Measurements from ENCODE around the gene SAMHD1.
"Not testable (repeated sequence)": the region's sequence is repeated elsewhere in the genome, so short reads cannot be mapped to it uniquely, and the experiment has no call there.

Gene SAMHD1

DNA sequence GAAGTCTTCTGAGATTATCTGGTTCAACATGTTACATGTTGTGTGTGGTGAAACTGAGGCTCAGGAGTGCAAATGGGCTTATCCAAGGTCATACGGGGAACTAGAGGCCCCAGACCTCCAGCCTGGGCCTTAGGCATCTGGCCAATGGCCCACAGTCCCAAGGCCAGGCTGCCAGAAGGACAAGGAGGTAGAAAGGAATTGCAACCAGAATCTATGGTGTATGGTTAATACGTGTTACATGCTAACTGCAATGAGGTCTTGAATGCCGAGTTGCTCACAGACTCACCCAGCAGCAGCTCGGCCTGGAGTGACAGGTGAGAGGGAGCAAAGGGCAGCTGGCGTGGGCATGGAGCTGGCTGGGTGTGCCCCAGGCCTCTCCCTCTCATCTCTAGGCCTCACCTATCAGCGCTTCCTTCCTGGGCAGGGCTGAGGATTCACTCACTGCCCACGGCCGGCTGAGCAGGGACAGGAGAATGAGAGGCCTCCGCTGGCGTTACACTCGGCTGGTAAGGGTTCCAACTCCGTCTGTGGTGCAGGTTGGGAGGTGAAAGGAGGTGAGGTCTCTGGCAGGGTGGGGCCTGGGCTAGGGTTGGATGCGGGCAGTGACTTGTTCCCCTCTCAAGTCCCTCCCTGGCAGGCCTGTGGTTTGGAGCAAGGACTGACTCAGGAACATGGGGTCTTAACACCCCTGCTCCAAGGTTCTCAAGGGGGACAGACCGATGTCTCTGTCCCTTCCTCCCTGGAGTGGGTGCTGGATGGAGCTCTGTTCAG is 75.6 kb downstream of the SAMHD1 start, which contains the start of gene TLDC2:
Gene TLDC2, plus strand, starts transcription at position 437 of the 771 bp plus-strand sequence. Its CDS starts 37 bp downstream, at position 474.
- in situ Hi-C loops (cut with HindIII; ENCODE audit: low sequenced_read_pairs), result no loop called here

DNA sequence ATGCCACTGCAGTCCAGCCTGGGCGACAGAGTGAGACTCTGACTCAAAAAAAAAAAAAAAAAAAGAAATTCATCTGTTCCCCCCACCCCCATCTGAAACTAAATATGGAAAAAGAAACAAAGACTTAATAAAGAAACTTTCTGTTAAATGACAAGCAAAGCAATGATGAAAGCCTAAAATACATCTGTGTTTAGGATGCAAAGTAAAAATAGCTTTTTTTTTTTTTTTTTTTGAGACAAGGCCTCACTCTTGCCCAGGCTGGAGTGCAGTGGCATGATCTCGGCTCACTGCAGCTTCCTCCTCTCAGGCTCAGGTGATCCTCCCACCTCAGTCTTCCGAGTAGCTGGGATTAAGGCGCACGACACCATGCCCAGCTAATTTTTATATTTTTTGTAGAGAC is 76.4 kb downstream of the SAMHD1 start:
- in situ Hi-C loops (cut with HindIII; ENCODE audit: low sequenced_read_pairs), result not testable (repeated sequence)

- in situ Hi-C loops (cut with HindIII; ENCODE audit: low sequenced_read_pairs), result no loop called here
These were observed 77.9 kb downstream of the SAMHD1 start for GRCh38 chr20:36873498-36874189.

GRCh38 chr20:36872852-36873251 is 78.7 kb downstream of the SAMHD1 start:
- in situ Hi-C loops (cut with HindIII; ENCODE audit: low sequenced_read_pairs), result no loop called here

DNA sequence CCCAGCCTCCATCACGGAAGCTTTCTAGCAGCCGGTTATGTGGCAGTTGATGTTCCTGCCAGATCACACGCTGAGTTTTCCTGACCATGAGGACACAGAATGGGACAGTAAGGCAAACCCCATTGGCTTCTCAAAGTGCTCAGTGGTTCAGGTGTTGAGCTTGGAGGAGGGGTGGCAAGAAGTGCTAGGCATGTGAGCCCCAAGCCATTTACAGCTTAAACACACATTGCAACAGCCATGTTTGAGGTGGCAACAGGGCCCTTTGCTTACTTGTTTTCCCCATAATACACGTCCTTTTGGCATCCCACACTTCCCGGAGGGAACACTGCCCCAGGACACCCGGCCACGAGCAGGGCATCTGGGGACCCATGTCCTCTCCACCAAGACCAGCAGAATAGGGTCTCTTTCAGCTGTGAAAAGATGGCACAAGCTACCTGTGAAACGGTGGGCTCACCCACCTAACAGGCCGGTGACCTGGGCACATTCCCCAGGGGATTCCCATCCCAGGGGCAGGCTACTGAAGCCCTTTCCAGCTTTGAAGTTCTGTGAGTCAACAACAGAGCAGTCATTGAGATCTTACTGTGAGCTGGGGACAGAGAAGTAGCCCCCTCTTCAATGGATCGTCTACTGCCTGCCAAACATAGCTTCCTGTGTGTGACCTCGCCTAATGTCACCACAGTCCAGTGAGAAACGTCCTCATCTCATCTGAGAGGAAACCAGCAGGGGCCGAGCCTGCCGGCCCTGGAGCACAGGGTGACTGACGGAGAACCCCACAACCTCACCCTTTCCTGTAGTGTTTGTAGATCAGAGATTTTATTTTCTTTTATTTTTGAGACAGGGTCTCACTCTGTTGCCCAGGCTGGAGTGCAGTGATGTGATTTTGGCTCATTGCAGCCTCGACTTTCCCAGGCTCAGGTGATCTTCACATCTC is 79.6 kb downstream of the SAMHD1 start:
- in situ Hi-C loops (cut with HindIII; ENCODE audit: low sequenced_read_pairs), result no loop called here

DNA sequence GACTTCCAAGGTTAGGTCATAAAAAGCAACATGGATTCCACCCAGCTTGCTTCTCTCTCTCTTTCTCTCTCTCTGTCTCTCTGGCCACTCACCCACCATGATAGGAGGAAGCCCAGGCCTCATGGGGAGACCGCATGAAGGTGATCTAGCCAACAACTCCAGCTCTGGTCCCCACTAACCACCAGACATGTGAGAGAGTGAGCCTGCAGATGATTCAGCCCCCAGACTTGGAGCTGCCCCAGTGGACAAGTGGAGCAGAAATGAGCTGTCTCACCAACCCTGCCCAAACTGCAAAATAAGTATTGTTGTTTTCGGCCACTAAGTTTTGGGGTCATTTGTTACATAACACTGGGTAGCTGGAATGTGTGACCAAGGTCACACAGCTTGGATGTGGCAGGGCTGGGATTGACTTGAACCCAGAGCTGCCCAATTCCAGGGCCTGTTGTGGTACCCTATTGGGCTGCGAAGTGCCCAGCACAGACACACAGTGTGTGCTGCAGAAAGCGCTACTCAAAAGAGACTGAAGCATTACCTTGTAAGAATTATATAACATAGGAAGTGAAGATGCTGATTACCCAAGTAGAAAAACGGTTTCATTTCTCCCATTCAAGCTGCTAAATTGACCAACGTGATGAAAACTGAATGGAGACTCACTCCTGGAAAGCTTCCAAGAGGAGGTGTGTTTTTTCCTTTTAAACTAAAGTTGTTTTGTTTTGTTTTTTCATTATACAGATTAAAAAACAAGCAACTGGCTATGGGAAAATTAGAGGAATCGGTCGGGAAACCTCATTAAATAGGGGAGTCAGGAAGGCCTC is 84.6 kb downstream of the SAMHD1 start:
- in situ Hi-C loops (cut with HindIII; ENCODE audit: low sequenced_read_pairs), result no loop called here

DNA sequence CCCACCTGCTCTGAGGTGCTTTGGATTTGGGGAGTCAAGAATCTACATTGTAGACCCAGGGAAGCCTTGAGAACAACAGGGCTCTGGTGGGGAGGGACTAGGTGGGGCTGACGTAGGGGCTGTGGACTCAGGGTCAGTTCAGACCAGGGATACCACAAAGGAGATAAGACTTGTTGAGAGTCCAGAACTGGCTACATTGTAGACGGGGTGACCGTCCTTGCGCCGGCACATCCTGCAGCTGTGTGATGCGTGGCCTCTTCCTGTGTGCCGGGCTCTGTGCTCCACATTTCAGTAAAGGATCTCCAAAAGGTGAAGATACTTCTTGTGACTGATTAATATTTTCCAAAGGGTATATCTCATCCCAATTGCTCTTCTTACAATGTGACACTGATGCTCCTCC is 85.3 kb downstream of the SAMHD1 start:
- in situ Hi-C loops (cut with HindIII; ENCODE audit: low sequenced_read_pairs), result no loop called here

DNA sequence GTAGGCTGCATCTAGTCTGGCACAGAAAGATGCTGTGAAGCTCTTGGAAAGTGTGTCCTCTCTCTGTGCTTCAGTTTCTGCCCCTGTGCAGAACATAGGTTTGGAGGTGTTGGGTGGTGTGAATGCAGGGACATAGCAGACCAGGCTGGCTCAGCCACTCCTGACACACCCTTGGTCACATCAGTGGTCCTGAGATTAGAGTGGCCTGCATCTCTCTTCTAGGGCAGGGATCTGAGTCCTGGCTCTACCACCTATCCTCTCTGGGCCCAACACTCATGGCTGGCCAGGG is 85.7 kb downstream of the SAMHD1 start:
- in situ Hi-C loops (cut with HindIII; ENCODE audit: low sequenced_read_pairs), result no loop called here

DNA sequence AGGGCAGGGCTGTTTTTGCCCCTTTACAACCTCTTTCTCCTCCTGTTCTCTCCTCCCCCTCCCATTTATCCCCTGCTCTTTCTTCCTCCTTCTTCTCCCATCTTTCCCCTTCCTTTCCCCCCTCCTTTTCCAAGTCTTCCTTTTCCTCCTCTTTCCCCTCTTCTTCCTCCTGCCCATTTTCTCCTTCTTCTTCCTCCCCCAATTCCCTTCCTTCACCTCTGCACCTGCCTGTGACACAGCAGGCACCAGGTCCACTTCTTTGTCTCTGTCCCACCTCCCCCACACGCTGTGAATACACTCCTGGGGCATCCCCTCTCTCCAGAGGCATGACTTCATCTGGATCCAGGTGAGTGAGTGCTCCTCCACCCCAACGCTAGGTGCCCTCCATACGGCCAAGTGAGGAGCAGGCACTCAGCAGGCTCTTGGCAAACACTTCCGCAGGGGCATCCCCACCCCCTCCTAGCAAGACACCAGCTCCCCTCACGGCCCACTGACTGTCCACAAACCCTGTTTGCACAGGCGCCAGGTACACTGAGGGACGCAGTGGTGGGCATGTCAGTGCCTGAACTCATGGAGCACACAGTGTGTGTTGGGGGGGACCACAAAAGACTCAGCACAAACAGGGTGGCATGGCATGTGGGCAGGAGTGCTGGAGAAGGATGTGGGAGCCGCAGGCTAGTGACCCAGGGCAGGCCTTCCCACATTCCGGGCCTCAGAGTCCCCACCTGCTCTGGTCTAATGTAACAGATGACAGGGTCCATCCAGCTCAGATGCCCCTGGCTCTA is 86.2 kb downstream of the SAMHD1 start:
- in situ Hi-C loops (cut with HindIII; ENCODE audit: low sequenced_read_pairs), result no loop called here

GRCh38 chr20:36862857-36863668 is 88.4 kb downstream of the SAMHD1 start:
- in situ Hi-C loops (cut with HindIII; ENCODE audit: low sequenced_read_pairs), result no loop called here

DNA sequence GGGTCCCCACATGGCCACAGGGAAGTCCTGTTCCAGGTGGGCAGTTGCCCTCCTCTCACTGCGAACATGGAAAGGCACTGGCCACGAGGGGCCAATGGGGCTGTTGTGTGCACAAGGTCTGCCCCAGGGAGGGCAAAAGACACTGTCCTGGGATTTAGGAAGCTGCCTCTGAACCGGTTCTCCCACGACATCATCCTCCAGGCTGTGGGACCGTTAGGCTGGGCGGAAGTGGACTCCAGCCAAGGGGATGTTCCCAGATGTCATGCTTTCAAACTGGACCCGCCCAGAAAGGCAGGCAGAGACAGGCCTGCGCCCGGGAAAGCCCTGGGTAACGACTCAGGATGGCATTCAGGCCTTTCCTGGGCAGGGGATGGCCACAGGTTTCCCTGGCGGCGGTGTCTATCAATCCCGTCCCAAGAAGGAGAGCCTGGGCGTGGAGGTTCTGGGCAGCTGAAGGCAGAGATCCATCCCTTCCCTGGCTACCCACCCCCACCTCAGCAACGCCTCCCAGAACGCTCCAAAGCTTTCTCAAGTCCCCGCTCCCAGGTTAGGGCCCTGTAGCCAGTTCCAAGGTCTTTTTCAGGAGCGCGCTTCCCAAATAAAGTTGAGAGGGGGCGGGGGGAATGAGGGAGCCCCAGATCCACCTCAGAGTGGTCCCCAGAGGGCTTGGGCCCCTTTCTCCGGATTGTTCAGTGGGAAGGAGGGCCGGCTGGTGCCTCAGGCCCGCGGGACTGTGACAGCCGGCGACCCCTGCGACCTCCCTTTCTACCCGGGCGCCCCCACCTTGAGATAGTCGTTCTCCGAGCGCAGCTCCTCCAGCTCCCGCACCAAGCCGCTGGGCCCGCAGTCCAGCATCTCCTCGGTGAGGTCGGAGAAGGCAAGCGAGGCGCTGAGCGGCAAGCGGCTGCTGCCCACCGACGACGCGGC is 89.4 kb downstream of the SAMHD1 start:
- in situ Hi-C loops (cut with HindIII; ENCODE audit: low sequenced_read_pairs), result no loop called here

DNA sequence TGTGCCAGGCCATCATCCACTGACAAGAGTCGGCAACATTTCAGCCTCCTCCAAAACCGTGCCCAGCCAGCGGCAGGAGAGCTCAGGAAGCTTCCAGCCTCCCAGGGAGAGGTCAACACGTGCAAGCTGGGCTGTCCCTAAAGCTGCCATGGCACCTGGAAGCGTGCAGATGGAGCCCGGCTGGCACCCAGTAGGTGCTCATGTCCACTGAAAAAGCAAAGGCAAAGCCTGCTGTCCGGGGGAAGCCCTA is 90.0 kb downstream of the SAMHD1 start:
- in situ Hi-C loops (cut with HindIII; ENCODE audit: low sequenced_read_pairs), result no loop called here

DNA sequence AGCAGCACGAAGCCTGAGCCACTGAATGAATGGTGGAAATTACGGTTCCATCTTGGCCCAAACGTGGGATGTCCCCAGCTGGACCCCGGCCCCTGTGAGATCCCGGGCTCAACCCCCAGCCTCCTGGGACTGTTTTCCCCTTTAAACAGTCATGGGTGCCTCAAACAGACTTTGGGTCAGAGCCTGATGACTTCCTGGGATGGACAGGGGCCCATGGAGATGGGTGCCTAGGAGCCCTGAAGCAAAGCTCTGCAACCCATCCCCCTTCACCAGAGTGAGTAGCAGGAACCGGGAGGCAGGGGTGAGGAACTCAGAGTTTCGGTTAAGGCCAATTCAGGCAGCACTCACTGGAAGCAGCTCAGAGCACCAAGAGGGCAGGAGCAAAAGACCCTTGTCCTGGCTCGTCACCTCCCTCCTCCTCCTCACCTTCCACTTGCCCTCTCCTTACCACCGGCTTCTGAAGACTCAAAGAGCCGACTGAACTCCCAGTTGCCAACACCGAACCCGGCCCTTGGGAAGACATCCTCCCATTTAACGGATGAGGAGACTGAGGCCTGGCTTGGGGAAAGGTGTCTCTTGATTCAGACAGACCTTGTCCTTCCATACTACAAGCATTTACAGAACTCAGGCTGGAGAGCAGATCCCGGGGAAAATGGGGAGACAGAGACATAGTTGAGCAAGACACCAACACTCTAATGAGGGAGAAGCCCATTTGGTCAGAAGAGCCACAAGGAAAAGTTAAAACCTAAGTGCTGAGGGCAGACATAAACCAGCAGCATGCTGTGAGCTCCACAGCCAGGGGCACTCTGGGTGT is 90.5 kb downstream of the SAMHD1 start:
- in situ Hi-C loops (cut with HindIII; ENCODE audit: low sequenced_read_pairs), result no loop called here

- in situ Hi-C loops (cut with HindIII; ENCODE audit: low sequenced_read_pairs), result no loop called here
These were observed 91.2 kb downstream of the SAMHD1 start for GRCh38 chr20:36860339-36860738.

DNA sequence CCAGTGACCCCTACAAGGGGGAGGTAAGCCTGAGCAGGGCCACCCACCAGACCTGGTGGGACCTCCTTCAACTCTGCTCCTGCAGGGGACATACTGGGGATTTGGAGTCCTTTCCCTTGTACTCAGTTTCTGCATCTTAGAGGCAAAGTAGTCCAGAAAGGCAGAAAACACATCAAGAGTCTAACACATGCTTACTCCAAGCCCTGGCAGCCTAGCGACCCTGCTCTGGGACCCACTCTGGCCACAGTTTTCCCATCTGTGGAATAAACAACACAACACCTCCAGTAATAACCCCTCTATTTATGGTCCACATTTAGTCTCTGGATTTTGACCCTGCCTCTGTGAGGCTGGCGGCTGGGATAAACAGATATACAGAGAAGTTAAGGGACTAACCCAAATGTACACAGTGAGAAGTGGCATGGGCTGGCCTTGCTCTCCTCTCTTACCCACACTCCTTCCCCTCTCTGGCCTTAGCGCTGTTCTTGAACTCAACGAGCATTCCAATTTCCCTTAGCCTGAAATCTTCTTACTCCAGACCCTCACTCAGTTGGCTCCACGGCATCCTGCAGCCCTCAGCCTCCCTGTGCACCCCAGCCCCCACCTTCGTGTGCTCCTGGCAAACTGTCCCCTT is 91.7 kb downstream of the SAMHD1 start:
- in situ Hi-C loops (cut with HindIII; ENCODE audit: low sequenced_read_pairs), result no loop called here

DNA sequence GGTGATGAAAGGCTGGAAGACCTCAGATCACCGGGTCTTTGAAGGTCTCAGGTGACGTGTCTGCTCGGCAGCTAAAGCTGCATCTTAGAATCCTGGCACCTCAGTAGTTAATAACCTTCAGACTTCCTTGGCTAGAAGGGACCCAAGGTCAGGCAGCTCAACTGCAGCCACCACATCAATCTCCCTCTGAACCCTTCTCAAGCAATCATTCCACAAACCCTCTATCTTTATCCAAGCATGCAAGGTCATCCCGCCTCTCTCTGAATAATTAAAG is 92.3 kb downstream of the SAMHD1 start:
- in situ Hi-C loops (cut with HindIII; ENCODE audit: low sequenced_read_pairs), result no loop called here

All from DLD1 (cell line).